ENCODE results near the gene RAD23B. TPM values are rescaled to one million over a fixed set of nuclear protein-coding genes. Genes with fewer than 3 reads are reported as not detected.

The RAD23B gene
- total RNA-seq, 6 experiments from 2014 or later, result 86.9 to 110 (median 99.1) TPM

DNA sequence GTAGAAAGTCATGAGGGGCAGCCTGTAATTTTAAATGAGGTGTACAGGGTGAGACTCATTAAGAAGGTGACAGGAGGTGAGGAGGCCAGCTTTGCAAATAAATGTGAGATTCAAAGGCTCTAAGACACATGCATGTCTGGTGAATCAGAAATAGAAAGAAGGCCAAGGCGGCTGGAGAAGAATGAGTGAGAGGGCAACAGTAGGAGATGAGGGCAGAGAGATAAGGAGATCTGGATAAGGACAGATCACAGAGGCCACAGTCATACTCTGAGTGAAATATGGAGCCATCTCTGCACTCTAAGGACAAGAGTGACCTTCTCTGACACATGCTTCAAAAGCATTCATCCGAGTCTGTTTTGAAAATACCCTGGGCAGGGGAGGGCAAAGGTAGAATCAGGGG, 90.7 kb downstream of the RAD23B start:
- DNase-seq (no peak), ATAC-seq (no peak)
- no peaks in the 10 kb centered on the region for H3K36me3 ChIP-seq
- H3K9me3 ChIP-seq, result no peaks in the 10 kb centered on the region
- TF ChIP-seq CTCF (IDR thresholded peaks at IDR 0.05) (no peak), POLR2A (IDR thresholded peaks at IDR 0.05) (no peak)
- no peak overlapping the region for H3K27ac ChIP-seq
- intact Hi-C loops (cut with DNase I), result no loop called here
- no peaks in the 10 kb centered on the region for H3K27me3 ChIP-seq
- 60% methylated on average over 2 of the region's 2 CpGs for WGBS (ENCODE audit: insufficient coverage, low coverage, low lambda C conversion rate, missing lambda C conversion rate)
- H3K4me1 ChIP-seq, result peaks cover 0 to 6% (median 0%) of the 10 kb centered on the region in 4 donors
- no peak overlapping the region for H3K4me3 ChIP-seq

DNA sequence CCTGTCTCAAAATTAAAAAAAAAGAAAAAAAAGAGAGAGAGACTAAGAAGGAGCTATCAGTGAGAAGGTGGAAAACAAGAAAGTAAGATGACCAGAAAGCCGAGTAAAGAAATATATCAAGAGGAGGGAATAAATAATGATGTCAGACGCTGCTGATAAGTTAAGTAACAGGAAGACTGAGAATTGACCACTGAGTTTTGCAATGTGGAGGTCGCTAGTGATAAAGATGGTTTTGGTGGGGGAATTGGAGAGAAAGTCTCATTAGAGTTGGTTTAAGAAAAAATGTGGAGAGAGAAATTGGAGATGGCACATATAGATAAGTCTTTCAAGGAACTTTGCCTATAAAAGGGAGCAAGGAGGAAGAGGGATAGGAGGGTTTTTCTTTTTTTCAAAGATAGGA, 91.9 kb downstream of the RAD23B start:
- Histone ChIP-seq H3K4me3 (no peak overlapping the region), H3K27ac (no peak overlapping the region), H3K9me3 (no peaks in the 10 kb centered on the region), H3K36me3 (no peaks in the 10 kb centered on the region), H3K4me1 (no peaks in the 10 kb centered on the region), H3K27me3 (no peaks in the 10 kb centered on the region)
- no peak for TF ChIP-seq CTCF (IDR thresholded peaks at IDR 0.05)
- TF ChIP-seq POLR2A (IDR thresholded peaks at IDR 0.05), result no peak
- DNase-seq, result no peak
- WGBS (ENCODE audit: insufficient coverage, low coverage, low lambda C conversion rate, missing lambda C conversion rate), result 47% methylated on average over 3 of the region's 3 CpGs
- ATAC-seq, result no peak
- intact Hi-C loops (cut with DNase I), result no loop called here

- Histone ChIP-seq H3K4me3 (no peak overlapping the region), H3K36me3 (no peaks in the 10 kb centered on the region), H3K9me3 (no peaks in the 10 kb centered on the region), H3K27me3 (no peaks in the 10 kb centered on the region), H3K27ac (no peak overlapping the region), H3K4me1 (no peaks in the 10 kb centered on the region)
- intact Hi-C loops (cut with DNase I), result no loop called here
- ATAC-seq (peak in 2 of 4 donors; percentile 40 to 49), DNase-seq (no peak)
- TF ChIP-seq CTCF (IDR thresholded peaks at IDR 0.05), result no peak
- TF ChIP-seq POLR2A (IDR thresholded peaks at IDR 0.05), result no peak
- WGBS (ENCODE audit: insufficient coverage, low coverage, low lambda C conversion rate, missing lambda C conversion rate), result 44% methylated on average over 10 of the region's 10 CpGs
Measured at GRCh38 chr9:107375651-107376369, 92.7 kb downstream of the RAD23B start.

GRCh38 chr9:107378006-107378405, 94.9 kb downstream of the RAD23B start:
- no peak for ATAC-seq
- no peaks in the 10 kb centered on the region for H3K36me3 ChIP-seq
- TF ChIP-seq POLR2A (IDR thresholded peaks at IDR 0.05) (no peak), CTCF (IDR thresholded peaks at IDR 0.05) (no peak)

More at GRCh38 chr9:107378006-107378405, 94.9 kb downstream of the RAD23B start:
- 56% methylated on average over 2 of the region's 2 CpGs for WGBS (ENCODE audit: insufficient coverage, low coverage, low lambda C conversion rate, missing lambda C conversion rate)
- Histone ChIP-seq H3K4me3 (no peak overlapping the region), H3K4me1 (no peaks in the 10 kb centered on the region), H3K27ac (no peak overlapping the region), H3K9me3 (no peaks in the 10 kb centered on the region), H3K27me3 (no peaks in the 10 kb centered on the region)
- intact Hi-C loops (cut with DNase I), result no loop called here
- no peak for DNase-seq

Other genes starting within 250 kb of the RAD23B start
- 10 to 100 TPM in 2 of 6 experiments, 1 to 10 TPM in 4; 1.5 to 12.4 (median 5.9) TPM for gene KLF4, start 206.5 kb downstream of the RAD23B start, total RNA-seq

Measured in right lobe of liver (tissue), 6 donors.